Cardiac fibroblast (primary cell): ENCODE data around the gene CHI3L2.

ENCODE experiments used
- DNase-seq, 2 donors: peaks; one replicate each; pipeline versions ENCODE4 v3.0.0 to v3.0.0-alpha.2; 2010; ENCODE audit warnings: low read depth in 2 of 2
- H3K4me3 ChIP-seq, 2 donors: replicated peaks in 1 of 2; 1 replicate in 1 of 2; 2 replicates in 1 of 2; pipeline ENCODE4 v1.5.1; 2011; ENCODE audit warnings: low read depth in 2 of 2, low read length in 2 of 2, mild to moderate bottlenecking in 2 of 2, moderate library complexity in 1 of 2
- TF ChIP-seq, protein P1 (sequence below): IDR thresholded peaks from one replicate; pipeline ENCODE4 v1.5.1; 2011; ENCODE audit warnings: low read depth, mild to moderate bottlenecking, low read length, inconsistent platforms

Gene CHI3L2

DNA sequence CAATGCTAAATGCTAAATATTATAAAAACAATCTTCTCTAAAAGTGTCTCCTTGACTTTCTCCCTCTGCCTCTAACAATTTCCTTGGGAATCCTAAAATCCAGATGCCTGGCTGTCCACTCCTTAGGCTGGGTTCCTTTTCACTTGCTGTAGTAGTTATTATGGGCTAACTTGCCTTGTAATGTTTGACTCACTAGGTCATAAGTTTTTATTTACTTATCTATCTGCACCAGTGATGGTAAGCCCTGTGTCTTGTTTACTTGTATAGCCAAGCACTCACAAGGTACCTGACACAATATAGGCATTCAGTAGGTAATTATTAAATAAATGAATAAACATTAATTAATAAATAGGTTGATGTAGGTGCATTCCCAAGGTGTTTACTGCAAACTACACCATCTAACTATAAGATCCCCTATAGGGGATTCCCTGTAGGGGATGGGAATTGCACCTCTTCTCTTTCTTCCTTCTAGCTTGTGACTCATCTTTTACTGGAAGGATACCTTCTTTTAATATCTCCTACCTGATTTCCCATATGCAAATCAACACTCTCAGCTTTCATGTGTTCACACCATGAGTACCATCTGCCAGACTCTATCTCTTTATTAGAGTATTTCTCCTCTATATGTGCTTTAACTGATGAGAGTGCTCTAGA, 48.4 kb downstream of the CHI3L2 start:
- TF ChIP-seq, protein P1, sequence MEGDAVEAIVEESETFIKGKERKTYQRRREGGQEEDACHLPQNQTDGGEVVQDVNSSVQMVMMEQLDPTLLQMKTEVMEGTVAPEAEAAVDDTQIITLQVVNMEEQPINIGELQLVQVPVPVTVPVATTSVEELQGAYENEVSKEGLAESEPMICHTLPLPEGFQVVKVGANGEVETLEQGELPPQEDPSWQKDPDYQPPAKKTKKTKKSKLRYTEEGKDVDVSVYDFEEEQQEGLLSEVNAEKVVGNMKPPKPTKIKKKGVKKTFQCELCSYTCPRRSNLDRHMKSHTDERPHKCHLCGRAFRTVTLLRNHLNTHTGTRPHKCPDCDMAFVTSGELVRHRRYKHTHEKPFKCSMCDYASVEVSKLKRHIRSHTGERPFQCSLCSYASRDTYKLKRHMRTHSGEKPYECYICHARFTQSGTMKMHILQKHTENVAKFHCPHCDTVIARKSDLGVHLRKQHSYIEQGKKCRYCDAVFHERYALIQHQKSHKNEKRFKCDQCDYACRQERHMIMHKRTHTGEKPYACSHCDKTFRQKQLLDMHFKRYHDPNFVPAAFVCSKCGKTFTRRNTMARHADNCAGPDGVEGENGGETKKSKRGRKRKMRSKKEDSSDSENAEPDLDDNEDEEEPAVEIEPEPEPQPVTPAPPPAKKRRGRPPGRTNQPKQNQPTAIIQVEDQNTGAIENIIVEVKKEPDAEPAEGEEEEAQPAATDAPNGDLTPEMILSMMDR = no peak
- DNase-seq = no peak

DNA sequence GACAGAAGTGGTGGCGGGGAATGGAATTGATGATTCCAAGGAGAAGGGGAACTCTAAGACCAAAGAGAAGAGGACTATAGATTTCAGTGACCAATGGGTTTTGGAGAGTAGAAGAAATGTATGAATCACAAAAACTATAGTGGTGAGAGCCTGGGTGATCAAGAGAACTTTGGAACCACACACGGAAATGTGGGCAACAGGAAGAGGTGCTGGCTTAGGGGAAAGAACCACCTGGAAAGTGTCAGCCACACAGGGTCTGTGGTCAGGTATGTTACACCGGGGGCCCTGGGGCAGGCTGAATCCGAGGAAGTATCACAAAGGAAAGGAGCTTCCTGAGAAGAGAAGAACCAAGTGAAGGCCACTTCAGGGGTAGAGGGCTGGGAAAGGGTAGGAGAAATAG, 51.6 kb downstream of the CHI3L2 start:
- TF ChIP-seq, protein P1 = no peak
- H3K4me3 ChIP-seq = no peak overlapping the region
- DNase-seq = no peak

More for the DNA sequence above, 48.4 kb downstream of the CHI3L2 start:
- no peak overlapping the region for H3K4me3 ChIP-seq

DNA sequence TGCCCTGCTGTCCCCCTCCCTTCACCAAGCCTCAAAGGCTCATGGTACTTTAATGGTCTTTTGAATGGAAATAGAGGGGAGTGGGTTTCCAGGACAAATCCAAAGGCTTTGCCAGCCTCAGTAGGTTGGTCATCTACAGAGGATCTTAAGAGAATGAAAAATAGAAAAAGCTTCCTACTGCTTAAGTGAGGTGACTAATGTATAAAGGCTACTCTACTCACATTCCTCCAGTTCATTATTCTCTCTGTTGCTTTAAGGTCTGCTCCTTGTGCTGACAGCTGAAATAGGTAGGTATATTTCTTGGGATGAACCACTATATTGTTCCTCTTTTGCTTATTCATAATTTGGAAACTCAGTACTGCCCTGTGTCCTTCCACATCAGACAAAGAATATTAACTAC, 52.8 kb downstream of the CHI3L2 start:
- H3K4me3 ChIP-seq = no peak overlapping the region
- TF ChIP-seq, protein P1 = no peak
- no peak for DNase-seq

DNA sequence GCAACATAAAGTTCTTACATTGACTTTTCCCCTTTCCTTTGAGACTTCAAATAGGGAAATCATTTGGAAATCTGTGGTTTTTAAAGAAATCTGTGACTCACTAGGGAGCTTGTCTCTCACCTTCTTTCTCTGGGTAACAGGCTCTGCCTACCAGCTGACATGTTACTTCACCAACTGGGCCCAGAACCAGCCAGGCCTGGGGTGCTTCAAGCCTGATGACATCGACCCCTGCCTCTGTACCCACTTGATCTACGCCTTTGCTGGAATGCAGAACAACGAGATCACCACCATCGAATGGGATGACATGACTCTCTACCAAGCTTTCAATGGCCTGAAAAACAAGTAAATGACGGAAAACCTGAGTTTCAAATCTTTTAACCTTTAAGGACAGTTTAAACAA, 53.9 kb downstream of the CHI3L2 start:
- TF ChIP-seq, protein P1 = no peak
- peak in 1 of 2 donors; percentile 2 for DNase-seq
- no peak overlapping the region for H3K4me3 ChIP-seq

DNA sequence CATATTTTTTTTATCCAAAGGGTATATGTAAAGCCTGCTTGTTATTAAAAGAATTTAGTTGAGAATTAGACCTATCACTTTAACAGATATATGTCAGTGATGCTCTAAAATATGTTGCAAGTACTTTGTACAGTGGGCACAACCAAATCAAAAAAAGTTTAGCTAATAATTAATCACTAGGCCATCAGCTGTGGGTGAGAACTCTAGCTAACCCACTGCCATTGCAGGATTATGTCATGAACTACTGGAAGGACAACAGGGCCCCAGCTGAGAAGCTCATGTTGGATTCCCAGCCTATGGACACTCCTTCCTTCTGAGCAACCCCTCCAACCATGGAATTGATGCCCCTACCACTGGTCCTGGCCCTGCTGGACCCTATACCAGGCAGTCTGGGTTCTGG, 56.3 kb downstream of the CHI3L2 start:
- TF ChIP-seq, protein P1 = no peak
- DNase-seq = no peak
- no peak overlapping the region for H3K4me3 ChIP-seq

DNA sequence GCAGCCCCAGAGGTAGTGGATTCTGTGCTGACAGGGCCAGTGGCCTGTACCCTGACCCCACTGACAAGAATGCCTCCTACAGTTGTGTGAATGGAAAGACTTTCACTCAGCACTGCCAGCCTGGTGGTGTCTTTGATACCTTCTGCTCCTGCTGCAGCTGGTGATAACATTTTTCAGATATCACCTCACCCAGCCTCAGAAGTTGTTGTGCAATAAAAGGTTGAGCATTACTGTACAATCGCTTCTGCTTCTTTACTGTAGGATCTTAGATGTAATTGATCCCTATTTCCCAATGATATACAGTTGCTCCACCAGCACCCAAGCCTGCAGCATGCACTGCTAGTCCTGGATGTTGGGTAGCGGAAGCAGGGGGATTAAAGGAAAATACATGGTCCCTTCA, 58.4 kb downstream of the CHI3L2 start:
- DNase-seq = no peak
- TF ChIP-seq, protein P1 = no peak
- no peak overlapping the region for H3K4me3 ChIP-seq

DNA sequence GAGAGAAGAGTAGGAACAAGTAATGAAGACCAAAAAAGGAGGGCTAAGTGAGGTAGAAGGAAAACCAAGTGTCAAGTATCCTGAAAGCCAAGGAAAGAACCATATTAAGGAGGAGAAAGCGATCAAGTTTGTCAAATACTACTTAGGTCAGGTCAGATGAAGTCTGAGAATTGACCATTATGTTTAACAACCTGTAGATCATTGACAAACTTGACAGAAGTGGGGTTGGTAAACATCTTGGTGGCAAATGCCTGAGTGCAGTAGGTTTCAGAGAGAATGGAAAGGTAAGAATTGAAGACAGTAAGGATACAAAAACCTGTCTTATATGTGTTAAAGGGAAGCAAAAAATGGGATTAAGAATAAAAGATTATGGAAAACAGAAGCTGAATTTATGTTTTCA, 59.4 kb downstream of the CHI3L2 start:
- H3K4me3 ChIP-seq = no peak overlapping the region
- TF ChIP-seq, protein P1 = no peak
- no peak for DNase-seq
